Activated T-helper 2 cell treated with anti-CD3 and anti-CD28 coated beads, Interferon-gamma antibody, Interleukin-2, Interleukin-4, amounts not matched to agents 10 μg/mL and 5 μg/mL and 100 μg/mL, durations not matched to agents 14 hours and 24 hours and 36 hours (primary cell): ENCODE results near the gene YKT6. TPM values are rescaled to one million over a fixed set of nuclear protein-coding genes. Genes with fewer than 3 reads are reported as not detected.

Experiments
- DNase-seq: peaks from one replicate; pipeline ENCODE4 v3.0.0; 2021; ENCODE audit warnings: low spot score
- H3K27ac Mint-ChIP-seq: one replicate; pipeline ENCODE4 v1.8.0; 2021; ENCODE audit warnings: mixed read lengths
- H3K27me3 Mint-ChIP-seq: one replicate; pipeline ENCODE4 v1.8.0; 2021; ENCODE audit warnings: low read depth, mixed read lengths
- H3K36me3 Mint-ChIP-seq: one replicate; pipeline ENCODE4 v1.8.0; 2021; ENCODE audit warnings: low read depth, mixed read lengths
- H3K4me1 Mint-ChIP-seq: one replicate; pipeline ENCODE4 v1.8.0; 2021; ENCODE audit warnings: low read depth, mixed read lengths
- H3K4me3 Mint-ChIP-seq: one replicate; pipeline ENCODE4 v1.8.0; 2021; ENCODE audit warnings: low read depth, mild to moderate bottlenecking, moderate library complexity, mixed read lengths
- H3K9me3 Mint-ChIP-seq: one replicate; pipeline ENCODE4 v1.8.0; 2021; ENCODE audit warnings: mixed read lengths
- intact Hi-C: fragments of 100-400 bp; cut with micrococcal nuclease; formaldehyde crosslinking; loops from one replicate; pipeline ENCODE4 v1.15.1; 2023
- total RNA-seq: library from RNA; stranded (reverse); gene quantifications from 2 replicates; pipeline ENCODE4 v1.2.3, GENCODE V29; 2022

Gene YKT6
- total RNA-seq, 1 donor from 2014 or later = 73.1 TPM

GRCh38 chr7:44219371-44220045 is 18.7 kb downstream of the YKT6 start:
- no peak overlapping the region for H3K27ac Mint-ChIP-seq
- no peak overlapping the region for H3K4me3 Mint-ChIP-seq
- H3K4me1 Mint-ChIP-seq = no peaks in the 10 kb centered on the region
- no peaks in the 10 kb centered on the region for H3K27me3 Mint-ChIP-seq
- DNase-seq = no peak
- no peaks in the 10 kb centered on the region for H3K9me3 Mint-ChIP-seq
- intact Hi-C loops = no loop called here
- H3K36me3 Mint-ChIP-seq = no peaks in the 10 kb centered on the region

DNA sequence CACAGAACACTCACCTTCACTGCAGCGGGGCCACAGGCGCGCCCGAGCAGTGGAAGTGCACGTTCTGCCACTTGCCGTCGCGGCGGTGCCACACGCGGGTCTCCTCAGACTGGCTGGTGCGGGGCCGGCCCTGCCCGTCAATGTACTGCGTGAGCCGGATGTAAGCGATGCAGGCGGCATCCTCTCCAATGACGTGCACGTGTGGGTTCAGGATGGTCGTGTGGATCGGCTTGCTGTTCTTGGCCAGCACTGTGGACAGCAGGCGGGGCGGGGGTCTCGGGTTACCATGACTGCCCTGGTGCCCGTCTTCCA is 19.2 kb downstream of the YKT6 start:
- DNase-seq = no peak
- Mint-ChIP-seq H3K4me3 (no peak overlapping the region), H3K4me1 (no peaks in the 10 kb centered on the region), H3K27ac (no peak overlapping the region), H3K36me3 (no peaks in the 10 kb centered on the region), H3K27me3 (no peaks in the 10 kb centered on the region), H3K9me3 (no peaks in the 10 kb centered on the region)
- intact Hi-C loops = no loop called here

DNA sequence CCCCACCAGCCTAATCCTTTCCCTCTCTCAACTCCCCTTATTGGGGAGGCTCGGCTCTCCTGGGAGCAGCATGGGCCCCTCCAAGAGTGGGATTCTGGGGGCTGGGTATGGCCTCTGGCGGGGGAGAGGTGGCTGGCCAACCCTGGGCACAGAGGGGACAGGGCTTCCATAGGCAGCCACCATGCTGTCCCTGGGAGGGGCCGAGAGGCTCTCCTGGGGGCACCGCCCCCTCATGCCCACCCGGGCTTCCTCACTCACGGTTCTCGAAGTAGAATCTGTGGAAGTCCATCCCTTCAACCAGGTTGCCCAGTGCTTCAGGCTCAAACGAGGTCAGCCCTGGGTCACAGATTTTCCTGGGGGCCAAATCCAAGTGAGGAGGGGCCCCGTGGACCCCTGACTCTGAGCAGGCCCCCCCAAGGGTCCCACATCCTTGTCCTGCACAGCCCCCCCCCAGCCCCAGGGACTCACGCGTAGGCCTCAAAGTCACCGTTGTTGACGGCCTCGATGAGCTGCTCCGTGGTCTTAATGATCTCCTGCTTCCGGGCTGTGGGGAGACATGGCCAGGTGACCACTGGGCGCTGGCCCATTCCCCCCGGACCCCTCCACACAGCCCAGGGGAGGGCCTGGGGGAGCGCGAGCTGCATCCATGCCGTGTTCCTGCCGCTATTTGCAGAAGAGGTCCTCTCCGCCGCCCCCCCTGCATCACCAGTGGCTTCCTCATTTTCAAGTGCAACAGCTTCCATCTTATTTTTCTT is 19.8 kb downstream of the YKT6 start:
- Mint-ChIP-seq H3K4me1 (no peaks in the 10 kb centered on the region), H3K27me3 (no peaks in the 10 kb centered on the region), H3K4me3 (no peak overlapping the region), H3K9me3 (no peaks in the 10 kb centered on the region), H3K27ac (no peak overlapping the region), H3K36me3 (no peaks in the 10 kb centered on the region)
- no peak for DNase-seq
- intact Hi-C loops = no loop called here

DNA sequence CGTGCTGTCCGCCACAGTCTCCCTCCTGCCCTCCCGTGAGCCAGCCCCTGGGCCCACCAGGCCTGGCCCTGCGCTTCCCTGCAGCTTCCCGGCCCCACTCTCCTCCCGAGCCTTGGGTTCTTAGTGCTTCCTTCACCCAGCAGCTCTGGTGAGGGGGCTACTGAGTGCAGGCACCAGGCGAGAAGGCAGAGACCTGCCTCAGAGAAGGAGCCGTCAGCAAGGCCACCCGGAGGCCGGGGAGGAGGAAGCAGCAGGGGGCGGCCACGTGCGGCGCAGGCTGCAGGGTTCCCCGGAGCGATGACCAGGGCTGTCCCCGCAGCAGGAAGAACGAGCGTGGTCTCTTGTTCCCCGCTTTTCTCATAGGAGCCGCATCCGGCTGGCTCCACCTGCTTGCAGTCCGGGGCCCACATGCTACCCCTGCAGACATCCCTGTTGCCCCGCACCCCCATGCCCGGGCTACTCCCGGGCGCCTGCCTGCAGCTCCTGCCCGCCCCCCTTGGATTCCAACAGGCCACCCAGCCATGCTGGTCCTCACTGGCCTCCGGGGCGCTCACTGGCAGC is 20.5 kb downstream of the YKT6 start:
- H3K4me3 Mint-ChIP-seq = no peak overlapping the region

DNA sequence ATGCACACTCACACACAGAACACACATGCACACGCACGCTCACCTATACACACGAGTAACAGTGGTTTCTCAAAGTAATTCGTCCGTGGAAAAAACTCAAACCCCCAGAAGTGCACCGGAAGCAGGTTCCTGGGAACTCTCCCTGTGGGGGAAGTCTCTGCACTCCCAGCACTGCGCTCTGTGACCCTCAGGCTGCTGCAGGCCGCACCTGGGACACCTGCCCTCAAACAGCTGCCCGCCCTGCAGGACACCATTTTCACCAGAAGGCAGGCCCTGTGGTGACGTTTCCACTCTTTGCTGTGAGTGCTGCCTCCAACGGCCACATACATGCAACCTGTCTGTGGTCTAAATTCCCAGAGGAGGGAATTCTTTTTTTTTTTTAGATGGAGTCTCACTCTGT is 21.3 kb downstream of the YKT6 start:
- no peaks in the 10 kb centered on the region for H3K4me1 Mint-ChIP-seq
- H3K4me3 Mint-ChIP-seq = no peak overlapping the region
- no peak overlapping the region for H3K27ac Mint-ChIP-seq
- no peak for DNase-seq
- H3K9me3 Mint-ChIP-seq = no peaks in the 10 kb centered on the region
- intact Hi-C loops = no loop called here
- no peaks in the 10 kb centered on the region for H3K36me3 Mint-ChIP-seq
- H3K27me3 Mint-ChIP-seq = no peaks in the 10 kb centered on the region

More for the DNA sequence above, 20.5 kb downstream of the YKT6 start:
- Mint-ChIP-seq H3K27me3 (no peaks in the 10 kb centered on the region), H3K9me3 (no peaks in the 10 kb centered on the region), H3K36me3 (no peaks in the 10 kb centered on the region), H3K4me1 (no peaks in the 10 kb centered on the region), H3K27ac (no peak overlapping the region)
- intact Hi-C loops = no loop called here
- DNase-seq = no peak

- DNase-seq = no peak
- intact Hi-C loops = no loop called here
- Mint-ChIP-seq H3K4me1 (no peaks in the 10 kb centered on the region), H3K27me3 (no peaks in the 10 kb centered on the region), H3K36me3 (no peaks in the 10 kb centered on the region), H3K27ac (no peak overlapping the region), H3K9me3 (no peaks in the 10 kb centered on the region), H3K4me3 (no peak overlapping the region)
Observed at GRCh38 chr7:44222776-44223261, 22.0 kb downstream of the YKT6 start.

GRCh38 chr7:44223362-44224079 is 22.7 kb downstream of the YKT6 start:
- H3K27ac Mint-ChIP-seq = no peak overlapping the region
- no peaks in the 10 kb centered on the region for H3K9me3 Mint-ChIP-seq
- no peak overlapping the region for H3K4me3 Mint-ChIP-seq
- H3K27me3 Mint-ChIP-seq = no peaks in the 10 kb centered on the region
- no peak for DNase-seq
- intact Hi-C loops = no loop called here
- H3K36me3 Mint-ChIP-seq = no peaks in the 10 kb centered on the region
- no peaks in the 10 kb centered on the region for H3K4me1 Mint-ChIP-seq

DNA sequence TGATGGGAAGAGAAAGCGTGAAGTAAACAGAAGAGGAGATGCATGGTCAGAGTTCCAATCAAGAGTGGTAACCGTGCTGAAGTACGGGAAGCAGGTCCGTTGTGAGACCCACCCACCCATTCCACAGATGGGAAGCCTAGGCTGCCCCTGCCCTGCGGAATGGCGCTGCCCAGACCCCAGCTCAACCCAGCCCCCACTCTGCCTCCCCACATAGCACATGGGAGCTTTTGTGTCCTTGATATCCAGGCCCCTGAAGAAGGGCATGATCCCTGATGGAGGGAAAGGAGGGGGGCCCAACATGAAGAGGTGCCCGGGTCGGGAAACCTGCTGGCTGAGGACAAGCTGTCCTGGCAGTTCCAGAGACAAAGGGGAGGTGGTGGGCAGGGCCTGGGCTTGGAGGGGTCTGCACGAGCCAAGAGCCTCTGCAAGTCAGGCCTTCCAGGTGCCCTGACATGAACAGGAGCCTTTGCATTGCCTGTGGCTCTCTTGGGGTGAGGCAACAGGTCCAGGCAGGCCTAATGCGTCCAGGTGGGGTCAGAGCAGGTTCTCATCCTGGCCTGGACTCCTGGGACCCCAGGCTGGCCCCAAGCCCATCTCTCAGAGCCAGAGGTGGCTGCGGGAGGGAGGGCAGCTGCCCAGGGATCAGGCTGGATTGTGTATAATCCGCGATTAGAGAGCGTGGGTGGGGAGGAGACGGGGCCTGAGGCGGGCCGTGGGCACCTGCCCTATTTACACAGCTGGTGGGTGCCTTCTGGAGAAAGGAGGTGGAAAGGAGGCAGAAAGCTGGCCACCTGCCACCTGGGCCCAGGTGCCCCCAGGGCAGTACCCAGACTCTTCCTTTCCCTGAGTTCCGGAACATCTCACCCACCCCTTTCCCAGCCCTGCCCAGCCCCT is 23.5 kb downstream of the YKT6 start:
- Mint-ChIP-seq H3K27ac (no peak overlapping the region), H3K36me3 (no peaks in the 10 kb centered on the region), H3K27me3 (no peaks in the 10 kb centered on the region), H3K9me3 (no peaks in the 10 kb centered on the region), H3K4me3 (no peak overlapping the region), H3K4me1 (no peaks in the 10 kb centered on the region)
- DNase-seq = no peak
- intact Hi-C loops = no loop called here

DNA sequence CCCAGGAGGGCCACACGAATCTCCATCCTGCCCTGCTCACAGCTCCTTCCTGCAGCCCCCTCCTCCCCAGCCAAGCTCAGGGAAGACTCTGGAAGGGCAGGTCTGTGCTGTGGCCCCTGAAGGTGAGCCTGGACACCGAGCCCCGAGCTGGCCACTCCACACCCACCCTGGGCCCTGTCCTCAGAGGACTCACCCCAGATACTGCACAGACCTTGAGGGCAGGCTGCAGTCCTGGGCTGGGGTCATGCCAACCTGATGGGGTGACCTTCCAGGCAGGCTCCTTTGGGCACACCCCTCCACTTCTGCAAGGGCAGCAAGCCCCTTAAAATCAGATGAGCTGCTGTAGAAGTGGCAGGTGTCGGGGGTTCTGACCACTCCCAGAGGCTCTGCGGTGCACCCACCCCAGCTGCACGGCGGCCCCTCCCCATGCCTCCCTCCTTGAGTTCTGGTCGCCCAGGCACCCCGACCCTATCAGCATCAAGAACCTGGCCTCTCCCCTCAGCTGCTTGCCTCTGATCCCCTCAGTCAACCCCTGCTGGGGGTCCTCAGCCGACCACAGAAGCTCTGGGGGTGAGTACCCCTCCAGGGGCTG is 24.3 kb downstream of the YKT6 start:
- H3K9me3 Mint-ChIP-seq = no peaks in the 10 kb centered on the region
- H3K27me3 Mint-ChIP-seq = no peaks in the 10 kb centered on the region
- H3K36me3 Mint-ChIP-seq = no peaks in the 10 kb centered on the region
- no peak overlapping the region for H3K4me3 Mint-ChIP-seq
- DNase-seq = no peak
- H3K27ac Mint-ChIP-seq = no peak overlapping the region
- no peaks in the 10 kb centered on the region for H3K4me1 Mint-ChIP-seq
- intact Hi-C loops = no loop called here

DNA sequence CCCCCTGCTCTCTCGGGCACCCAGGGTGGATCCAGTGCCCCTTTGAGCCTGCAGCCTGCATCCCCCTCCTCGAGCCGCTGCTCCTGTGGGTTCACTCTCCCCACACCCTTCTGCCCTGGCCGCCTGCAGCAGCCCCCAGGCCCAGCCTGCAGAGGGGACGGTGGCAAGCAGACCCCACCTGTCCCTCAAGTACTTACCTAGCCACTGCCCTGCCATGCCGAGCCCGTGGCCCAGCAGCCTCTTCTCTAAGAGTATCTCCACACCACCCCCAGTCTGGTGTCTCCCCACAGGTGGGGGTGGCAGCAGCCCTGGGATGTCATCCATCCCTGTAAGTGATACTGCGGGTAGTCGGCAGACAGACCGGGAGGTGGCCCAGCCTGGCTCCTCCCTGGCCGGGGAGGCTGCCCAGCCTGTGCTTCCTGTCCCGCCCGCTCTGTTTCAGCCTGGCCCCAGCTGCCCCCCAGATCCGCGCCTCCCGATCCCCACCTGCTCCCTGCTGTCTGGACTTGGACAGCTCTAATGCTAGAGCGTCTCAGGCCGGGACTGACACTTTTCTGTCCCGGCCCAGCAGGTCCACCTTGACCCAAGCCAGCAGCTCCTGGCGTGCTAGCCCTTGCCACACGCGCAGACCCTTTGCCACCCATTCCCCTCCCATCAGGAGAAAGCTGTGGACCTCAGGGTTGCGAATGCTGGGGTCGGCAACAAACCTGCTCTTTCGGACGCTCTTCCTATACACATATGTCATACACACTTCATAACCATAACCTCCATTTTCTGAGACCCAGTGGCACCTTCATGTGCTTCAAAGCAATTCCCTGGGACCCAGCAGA is 25.0 kb downstream of the YKT6 start:
- no peak overlapping the region for H3K4me3 Mint-ChIP-seq
- H3K9me3 Mint-ChIP-seq = no peaks in the 10 kb centered on the region
- no peak overlapping the region for H3K27ac Mint-ChIP-seq
- no peaks in the 10 kb centered on the region for H3K4me1 Mint-ChIP-seq
- H3K36me3 Mint-ChIP-seq = no peaks in the 10 kb centered on the region
- intact Hi-C loops = no loop called here
- H3K27me3 Mint-ChIP-seq = no peaks in the 10 kb centered on the region
- no peak for DNase-seq

DNA sequence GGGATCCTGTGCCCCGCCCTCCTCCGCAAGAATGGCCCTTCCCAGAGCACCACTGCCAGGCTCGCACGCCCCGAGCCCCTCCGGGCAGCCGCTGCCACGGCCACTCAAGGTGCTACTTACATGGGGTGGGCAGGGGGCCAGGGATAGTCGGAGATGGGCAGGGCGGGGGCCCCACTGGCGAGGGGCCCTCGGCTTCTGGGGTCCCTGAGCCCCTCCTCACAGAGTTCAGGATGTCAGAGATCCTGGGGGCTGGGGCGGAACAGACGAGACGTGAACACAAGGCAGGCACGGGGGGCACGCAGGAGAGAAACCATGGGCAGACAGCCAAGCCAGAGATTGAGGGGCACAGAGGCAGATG is 25.6 kb downstream of the YKT6 start:
- intact Hi-C loops = no loop called here
- Mint-ChIP-seq H3K36me3 (no peaks in the 10 kb centered on the region), H3K4me3 (no peak overlapping the region), H3K27ac (no peak overlapping the region), H3K9me3 (no peaks in the 10 kb centered on the region), H3K27me3 (no peaks in the 10 kb centered on the region), H3K4me1 (no peaks in the 10 kb centered on the region)
- no peak for DNase-seq
